ENCODE results near the gene ST6GALNAC3.

DNA sequence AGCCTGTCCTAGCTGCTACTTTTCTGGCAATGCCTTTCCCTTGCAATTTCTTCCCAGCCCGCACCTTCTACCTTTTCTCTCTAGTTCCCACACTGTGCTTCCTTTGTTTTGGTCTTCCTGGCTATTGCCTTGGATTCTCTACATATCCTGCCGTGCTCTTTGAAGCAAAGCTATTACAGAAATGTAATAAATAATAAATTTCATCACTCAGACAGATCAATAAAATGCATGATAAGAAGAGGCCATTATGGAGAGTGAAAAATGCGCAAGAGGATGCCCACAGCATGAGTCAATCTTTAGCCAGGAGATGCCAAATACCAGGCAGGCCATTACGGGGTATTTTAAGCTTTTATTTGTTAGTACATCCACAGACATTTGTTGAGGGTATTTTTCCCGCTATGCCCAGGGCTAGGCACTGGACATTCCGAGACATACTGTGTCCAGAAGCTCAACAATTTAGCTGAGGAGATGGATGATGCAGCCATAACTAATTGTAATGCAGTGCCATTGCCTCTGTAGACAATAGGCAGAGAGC, 163.6 kb downstream of the ST6GALNAC3 start:
- no peak for TF ChIP-seq EZH2phosphoT487 (IDR thresholded peaks at IDR 0.05; ENCODE audit: borderline replicate concordance)
- TF ChIP-seq, protein P1, sequence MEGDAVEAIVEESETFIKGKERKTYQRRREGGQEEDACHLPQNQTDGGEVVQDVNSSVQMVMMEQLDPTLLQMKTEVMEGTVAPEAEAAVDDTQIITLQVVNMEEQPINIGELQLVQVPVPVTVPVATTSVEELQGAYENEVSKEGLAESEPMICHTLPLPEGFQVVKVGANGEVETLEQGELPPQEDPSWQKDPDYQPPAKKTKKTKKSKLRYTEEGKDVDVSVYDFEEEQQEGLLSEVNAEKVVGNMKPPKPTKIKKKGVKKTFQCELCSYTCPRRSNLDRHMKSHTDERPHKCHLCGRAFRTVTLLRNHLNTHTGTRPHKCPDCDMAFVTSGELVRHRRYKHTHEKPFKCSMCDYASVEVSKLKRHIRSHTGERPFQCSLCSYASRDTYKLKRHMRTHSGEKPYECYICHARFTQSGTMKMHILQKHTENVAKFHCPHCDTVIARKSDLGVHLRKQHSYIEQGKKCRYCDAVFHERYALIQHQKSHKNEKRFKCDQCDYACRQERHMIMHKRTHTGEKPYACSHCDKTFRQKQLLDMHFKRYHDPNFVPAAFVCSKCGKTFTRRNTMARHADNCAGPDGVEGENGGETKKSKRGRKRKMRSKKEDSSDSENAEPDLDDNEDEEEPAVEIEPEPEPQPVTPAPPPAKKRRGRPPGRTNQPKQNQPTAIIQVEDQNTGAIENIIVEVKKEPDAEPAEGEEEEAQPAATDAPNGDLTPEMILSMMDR (conservative IDR thresholded peaks at IDR 0.05; ENCODE audit: low read length): no peak

All from Loucy (cell line).